HG03558 (cell line): ENCODE data around the gene HDGFL3.
"Not testable (repeated sequence)": the region's sequence is repeated elsewhere in the genome, so short reads cannot be mapped to it uniquely, and the experiment has no call there.

ENCODE experiments used
- ATAC-seq: cut with Tn5 transposase; IDR thresholded peaks from one replicate; pipeline ENCODE4 v1.9.1; 2021; ENCODE audit warnings: moderate number of reproducible peaks; ENCODE audit not compliant: unreplicated experiment; ENCODE audit errors: extremely low read depth

HDGFL3 gene

GRCh38 chr15:83207660-83208366, at the start of gene HDGFL3:
Gene HDGFL3, minus strand, starts transcription at chr15:83207823. Its CDS starts 409 bp downstream, at chr15:83207414.
- ATAC-seq = no peak

- no peak for ATAC-seq
Observed at GRCh38 chr15:83250781-83251180, 43.2 kb upstream of the HDGFL3 start.

GRCh38 chr15:83249030-83249343, 41.4 kb upstream of the HDGFL3 start:
- no peak for ATAC-seq

GRCh38 chr15:83248151-83249029, 40.8 kb upstream of the HDGFL3 start:
- no peak for ATAC-seq

GRCh38 chr15:83243634-83244033, 36.0 kb upstream of the HDGFL3 start:
- ATAC-seq = no peak

GRCh38 chr15:83230242-83230641, 22.6 kb upstream of the HDGFL3 start:
- no peak for ATAC-seq

- no peak for ATAC-seq
Observed at GRCh38 chr15:83225449-83225848, 17.8 kb upstream of the HDGFL3 start.

- not testable (repeated sequence) for ATAC-seq
Observed at GRCh38 chr15:83221781-83222180, 14.2 kb upstream of the HDGFL3 start.

- ATAC-seq = no peak
Observed at GRCh38 chr15:83219026-83219425, 11.4 kb upstream of the HDGFL3 start.

GRCh38 chr15:83215306-83215705, 7.7 kb upstream of the HDGFL3 start:
- no peak for ATAC-seq

GRCh38 chr15:83210619-83211018, 3.0 kb upstream of the HDGFL3 start:
- ATAC-seq = no peak

GRCh38 chr15:83209333-83209732, 1.7 kb upstream of the HDGFL3 start:
- no peak for ATAC-seq

GRCh38 chr15:83208367-83208661, 691 bp upstream of the HDGFL3 start:
- no peak for ATAC-seq

GRCh38 chr15:83207009-83207659, 489 bp downstream of the HDGFL3 start:
- ATAC-seq = no peak

GRCh38 chr15:83206526-83207008, 1.1 kb downstream of the HDGFL3 start:
- ATAC-seq = no peak

GRCh38 chr15:83205725-83206324, 1.8 kb downstream of the HDGFL3 start:
- ATAC-seq = no peak

- no peak for ATAC-seq
Observed at GRCh38 chr15:83204697-83205096, 2.9 kb downstream of the HDGFL3 start.

GRCh38 chr15:83203543-83203942, 4.1 kb downstream of the HDGFL3 start:
- ATAC-seq = no peak

- no peak for ATAC-seq
Observed at GRCh38 chr15:83200589-83200988, 7.0 kb downstream of the HDGFL3 start.

- no peak for ATAC-seq
Observed at GRCh38 chr15:83200162-83200561, 7.5 kb downstream of the HDGFL3 start.

GRCh38 chr15:83199288-83199687, 8.3 kb downstream of the HDGFL3 start:
- ATAC-seq = peak; percentile 56
